ENCODE results near the gene TRPC1.
"Not testable (repeated sequence)": the region's sequence is repeated elsewhere in the genome, so short reads cannot be mapped to it uniquely, and the experiment has no call there.

Gene TRPC1

GRCh38 chr3:142723968-142724681, at the start of gene TRPC1:
Gene TRPC1 (plus strand): TSS chr3:142724034. CDS start chr3:142724560, 526 bp downstream.
- peak; percentile 89 for DNase-seq (ENCODE audit: low spot score)

GRCh38 chr3:142676151-142676550, 47.7 kb upstream of the TRPC1 start:
- no peak for DNase-seq (ENCODE audit: low spot score)

GRCh38 chr3:142680710-142681109, 43.1 kb upstream of the TRPC1 start:
- DNase-seq (ENCODE audit: low spot score) = no peak

GRCh38 chr3:142690613-142691012, 33.2 kb upstream of the TRPC1 start:
- DNase-seq (ENCODE audit: low spot score) = no peak

- no peak for DNase-seq (ENCODE audit: low spot score)
These were observed 32.3 kb upstream of the TRPC1 start for GRCh38 chr3:142691527-142691926.

GRCh38 chr3:142693136-142693853, 30.5 kb upstream of the TRPC1 start:
- no peak for DNase-seq (ENCODE audit: low spot score)

GRCh38 chr3:142694225-142694624, 29.6 kb upstream of the TRPC1 start:
- DNase-seq (ENCODE audit: low spot score) = no peak

- DNase-seq (ENCODE audit: low spot score) = no peak
These were observed 18.6 kb upstream of the TRPC1 start for GRCh38 chr3:142705198-142705597.

GRCh38 chr3:142706321-142707127, 17.3 kb upstream of the TRPC1 start:
- no peak for DNase-seq (ENCODE audit: low spot score)

GRCh38 chr3:142709207-142709606, 14.6 kb upstream of the TRPC1 start:
- DNase-seq (ENCODE audit: low spot score) = no peak

GRCh38 chr3:142714882-142715281, 9.0 kb upstream of the TRPC1 start:
- not testable (repeated sequence) for DNase-seq (ENCODE audit: low spot score)

- DNase-seq (ENCODE audit: low spot score) = no peak
These were observed 7.7 kb upstream of the TRPC1 start for GRCh38 chr3:142716102-142716501.

- DNase-seq (ENCODE audit: low spot score) = no peak
These were observed 218 bp upstream of the TRPC1 start for GRCh38 chr3:142723665-142723967.

GRCh38 chr3:142724682-142725356, 985 bp downstream of the TRPC1 start:
- DNase-seq (ENCODE audit: low spot score) = peak; percentile 79

GRCh38 chr3:142725357-142725739, 1.5 kb downstream of the TRPC1 start:
- no peak for DNase-seq (ENCODE audit: low spot score)

GRCh38 chr3:142726017-142726416, 2.2 kb downstream of the TRPC1 start:
- DNase-seq (ENCODE audit: low spot score) = no peak

- no peak for DNase-seq (ENCODE audit: low spot score)
These were observed 8.2 kb downstream of the TRPC1 start for GRCh38 chr3:142732066-142732465.

GRCh38 chr3:142734834-142735233, 11.0 kb downstream of the TRPC1 start:
- DNase-seq (ENCODE audit: low spot score) = no peak

GRCh38 chr3:142735462-142735861, 11.6 kb downstream of the TRPC1 start:
- DNase-seq (ENCODE audit: low spot score) = no peak

- no peak for DNase-seq (ENCODE audit: low spot score)
These were observed 14.6 kb downstream of the TRPC1 start for GRCh38 chr3:142738396-142738795.

GRCh38 chr3:142746646-142747045, 22.8 kb downstream of the TRPC1 start:
- DNase-seq (ENCODE audit: low spot score) = no peak

GRCh38 chr3:142750531-142750930, 26.7 kb downstream of the TRPC1 start:
- not testable (repeated sequence) for DNase-seq (ENCODE audit: low spot score)

All from left forelimb (tissue), 1 donor.